Subcutaneous abdominal adipose tissue (tissue), 5 donors: ENCODE data around the gene COL4A1.

Experiments
- H3K27ac ChIP-seq: one replicate; pipeline ENCODE4 v1.7.0; 2013; ENCODE audit warnings: low read depth, mild to moderate bottlenecking, inconsistent platforms, low read length, moderate library complexity
- H3K27me3 ChIP-seq, 5 donors: one replicate each; pipeline ENCODE4 v1.7.0; 2013; ENCODE audit warnings: low read length in 5 of 5, inconsistent platforms in 1 of 5; ENCODE audit not compliant: control insufficient read depth in 5 of 5, insufficient read depth in 4 of 5
- H3K36me3 ChIP-seq, 5 donors: one replicate each; pipeline ENCODE4 v1.7.0; 2013; ENCODE audit warnings: low read length in 5 of 5; ENCODE audit not compliant: control insufficient read depth in 5 of 5, insufficient read depth in 5 of 5
- H3K4me1 ChIP-seq, 5 donors: one replicate each; pipeline ENCODE4 v1.7.0; 2013; ENCODE audit warnings: low read length in 5 of 5, mild to moderate bottlenecking in 3 of 5, moderate library complexity in 1 of 5; ENCODE audit not compliant: control insufficient read depth in 5 of 5, insufficient read depth in 5 of 5
- H3K4me3 ChIP-seq, 5 donors: one replicate each; pipeline ENCODE4 v1.7.0; 2013; ENCODE audit warnings: low read length in 5 of 5, low read depth in 1 of 5
- H3K9ac ChIP-seq, 5 donors: one replicate each; pipeline ENCODE4 v1.7.0; 2013; ENCODE audit warnings: low read length in 5 of 5, mild to moderate bottlenecking in 4 of 5, moderate library complexity in 3 of 5
- H3K9me3 ChIP-seq, 5 donors: one replicate each; pipeline ENCODE4 v1.7.0; 2013; ENCODE audit warnings: low read length in 5 of 5; ENCODE audit not compliant: control insufficient read depth in 5 of 5
- donor health status: healthy.
- donor health status: healthy.
- donor health status: healthy.
- donor health status: healthy.
- donor health status: healthy.

COL4A1 gene

DNA sequence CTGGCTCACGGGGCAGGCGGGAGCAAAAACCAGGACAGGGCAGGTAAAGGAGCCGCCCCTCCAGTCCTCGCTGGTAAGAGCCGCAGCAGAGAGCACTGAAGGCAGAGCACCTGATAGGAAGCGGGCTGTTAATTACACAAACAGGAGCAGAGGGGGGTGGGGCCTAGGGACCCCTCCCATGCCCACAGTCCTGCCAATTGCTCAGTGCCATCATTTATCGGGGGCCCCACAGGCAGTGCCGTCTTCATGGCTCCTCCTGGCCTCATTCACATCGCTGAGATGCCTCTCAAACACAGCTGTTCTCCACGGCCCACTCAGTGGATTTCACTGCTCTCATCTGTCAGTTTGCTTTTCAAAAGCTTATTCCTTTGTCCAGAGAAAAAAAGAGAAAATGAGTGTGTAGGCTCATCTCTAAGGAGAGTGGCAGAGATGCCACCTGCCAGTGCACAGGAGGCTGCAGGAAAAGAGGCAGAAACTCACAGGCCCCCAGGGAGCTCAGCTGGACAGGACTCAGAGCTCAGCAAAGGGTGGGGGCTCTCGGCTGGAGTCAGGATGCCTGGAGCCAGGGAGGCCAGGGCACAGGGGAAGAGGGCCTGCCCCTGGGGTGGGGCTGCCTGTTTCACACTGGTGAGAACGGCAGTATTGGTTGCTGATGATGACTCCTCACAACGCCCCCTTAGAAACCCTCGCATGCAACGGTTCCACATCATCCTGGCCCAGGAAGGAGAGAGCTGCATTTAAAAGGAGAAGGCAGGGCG, 174.6 kb downstream of the COL4A1 start:
- Histone ChIP-seq H3K27me3 (no peaks in the 10 kb centered on the region), H3K27ac (no peak overlapping the region), H3K9ac (no peak overlapping the region), H3K4me1 (peaks cover 0 to 27% (median 10%) of the 10 kb centered on the region in 5 donors), H3K36me3 (no peaks in the 10 kb centered on the region), H3K4me3 (no peak overlapping the region), H3K9me3 (no peaks in the 10 kb centered on the region)

DNA sequence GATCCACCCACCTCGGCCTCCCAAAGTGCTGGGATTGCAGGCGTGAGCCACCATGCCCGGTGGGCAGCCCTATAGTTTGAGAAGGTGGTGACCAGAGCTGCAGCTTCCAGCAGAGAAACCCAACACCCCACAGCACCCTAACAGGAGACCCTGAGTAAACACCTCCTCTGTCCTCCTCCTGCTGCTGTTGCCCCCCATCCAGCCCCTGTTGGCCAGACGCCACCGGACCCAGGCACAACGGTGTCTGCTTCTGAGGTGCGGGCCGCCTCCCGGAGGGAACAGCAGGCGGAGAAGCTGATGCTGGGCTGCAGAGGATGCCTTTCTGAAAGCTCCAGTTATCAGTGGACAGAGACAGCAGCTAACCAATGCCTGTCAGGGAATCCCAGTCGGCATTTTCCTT, 175.5 kb downstream of the COL4A1 start:
- Histone ChIP-seq H3K9ac (no peak overlapping the region), H3K36me3 (no peaks in the 10 kb centered on the region), H3K27ac (no peak overlapping the region), H3K27me3 (no peaks in the 10 kb centered on the region), H3K4me1 (peaks cover 0 to 32% (median 11%) of the 10 kb centered on the region in 5 donors), H3K9me3 (no peaks in the 10 kb centered on the region), H3K4me3 (no peak overlapping the region)

DNA sequence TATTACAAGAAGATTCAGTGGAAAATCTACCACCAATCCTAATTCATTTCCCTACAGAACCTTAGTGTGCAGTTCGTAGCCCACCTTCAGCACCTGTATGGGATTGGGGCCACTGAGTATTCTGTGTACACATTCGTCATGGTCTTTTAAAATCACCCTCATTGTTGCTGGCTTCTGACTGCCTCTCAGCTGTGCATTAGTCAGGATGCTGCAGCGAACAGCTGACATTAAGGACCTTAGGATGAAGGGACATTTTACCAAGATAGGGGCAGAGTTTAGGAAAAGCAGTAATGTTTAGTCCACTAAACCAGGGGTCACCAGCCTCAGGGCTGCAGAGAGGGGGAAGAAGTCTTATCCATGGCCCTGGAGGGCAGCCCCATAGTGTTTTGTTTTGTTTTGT, 176.5 kb downstream of the COL4A1 start:
- H3K36me3 ChIP-seq = no peaks in the 10 kb centered on the region
- no peaks in the 10 kb centered on the region for H3K27me3 ChIP-seq
- H3K9ac ChIP-seq = no peak overlapping the region
- no peak overlapping the region for H3K27ac ChIP-seq
- no peaks in the 10 kb centered on the region for H3K9me3 ChIP-seq
- peaks cover 2 to 41% (median 18%) of the 10 kb centered on the region in 5 donors for H3K4me1 ChIP-seq
- H3K4me3 ChIP-seq = no peak overlapping the region

DNA sequence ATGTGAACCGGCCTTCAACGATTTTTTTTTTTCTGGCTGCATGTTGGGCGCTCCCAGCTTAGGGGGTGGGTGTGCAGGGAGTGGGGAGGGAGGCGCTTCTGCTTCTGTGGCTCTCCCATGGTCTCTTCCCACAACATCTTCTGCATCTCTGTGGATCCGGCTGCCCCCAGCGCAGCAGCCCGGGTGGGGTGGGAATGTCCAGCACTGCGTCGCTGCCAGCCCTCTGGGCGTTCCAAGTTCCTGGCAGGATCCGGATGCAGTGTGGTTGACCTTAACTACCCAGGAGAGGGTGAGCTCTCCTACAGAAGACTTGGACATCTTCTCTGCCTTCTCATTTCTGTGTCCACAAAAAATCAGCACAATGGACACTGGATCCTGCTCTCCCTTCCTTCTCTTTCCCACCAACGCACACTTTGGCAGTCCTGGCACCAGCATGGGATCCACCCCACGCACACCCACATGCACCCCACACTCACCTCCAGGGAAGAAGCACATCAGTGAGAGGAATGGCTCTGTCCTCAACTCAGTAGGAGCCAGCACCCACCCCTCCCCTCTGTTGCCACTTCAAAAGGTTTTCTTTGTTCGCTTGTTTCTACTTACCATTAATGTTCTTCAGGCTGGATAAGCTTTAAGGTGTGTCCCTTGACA, 177.3 kb downstream of the COL4A1 start:
- no peak overlapping the region for H3K9ac ChIP-seq
- no peaks in the 10 kb centered on the region for H3K9me3 ChIP-seq
- H3K27me3 ChIP-seq = no peaks in the 10 kb centered on the region
- H3K27ac ChIP-seq = no peak overlapping the region
- H3K4me1 ChIP-seq = peaks cover 2 to 47% (median 18%) of the 10 kb centered on the region in 5 donors
- H3K4me3 ChIP-seq = no peak overlapping the region
- H3K36me3 ChIP-seq = no peaks in the 10 kb centered on the region

DNA sequence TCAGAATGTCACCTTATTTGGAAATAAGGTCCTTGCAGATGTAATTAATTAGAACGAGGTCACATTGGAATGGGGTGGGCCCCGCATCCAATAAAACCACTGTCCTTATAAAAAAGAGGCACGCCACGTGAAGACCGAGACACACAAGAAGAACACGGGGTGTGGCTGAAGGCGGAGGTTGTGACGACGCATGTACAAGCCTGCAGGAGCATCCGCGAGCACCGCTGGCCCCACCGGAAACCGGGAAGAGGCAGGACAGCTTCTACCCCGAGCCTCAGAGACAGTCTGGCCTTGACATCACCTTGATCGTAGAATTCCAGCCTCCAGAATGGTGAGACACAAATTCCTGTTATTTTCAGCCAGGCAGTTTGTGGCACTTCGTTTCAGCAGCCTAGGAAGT, 177.9 kb downstream of the COL4A1 start:
- H3K4me1 ChIP-seq = peaks cover 2 to 50% (median 18%) of the 10 kb centered on the region in 5 donors
- no peak overlapping the region for H3K9ac ChIP-seq
- no peaks in the 10 kb centered on the region for H3K36me3 ChIP-seq
- peak overlapping the region in 2 of 5 donors; percentile 4 to 18 for H3K4me3 ChIP-seq
- peaks cover 0 to 3% (median 0%) of the 10 kb centered on the region in 5 donors for H3K27me3 ChIP-seq
- no peak overlapping the region for H3K27ac ChIP-seq
- no peaks in the 10 kb centered on the region for H3K9me3 ChIP-seq

DNA sequence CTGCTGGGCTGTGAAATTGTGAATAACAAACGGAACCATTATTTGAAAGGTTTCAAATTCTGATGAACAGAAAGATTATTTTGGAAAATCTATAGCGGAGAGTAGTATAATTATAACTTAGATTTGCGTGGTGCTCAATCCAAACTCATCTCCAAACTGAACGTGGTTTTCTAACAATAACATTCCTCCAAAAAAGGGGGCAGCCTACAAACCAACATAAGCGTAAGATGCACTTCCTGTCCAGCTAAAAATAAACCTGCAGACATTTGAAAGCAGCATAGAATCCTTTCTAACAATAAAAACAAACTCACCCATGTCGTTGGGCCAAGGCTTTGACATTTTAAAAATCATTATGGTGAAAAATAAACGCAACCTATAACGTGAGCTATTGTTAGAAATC, 178.4 kb downstream of the COL4A1 start:
- Histone ChIP-seq H3K9ac (no peak overlapping the region), H3K4me3 (peak overlapping the region in 2 of 5 donors; percentile 4 to 18), H3K9me3 (no peaks in the 10 kb centered on the region), H3K4me1 (peaks cover 2 to 50% (median 18%) of the 10 kb centered on the region in 5 donors), H3K27me3 (peaks cover 0 to 3% (median 0%) of the 10 kb centered on the region in 5 donors), H3K36me3 (no peaks in the 10 kb centered on the region), H3K27ac (no peak overlapping the region)

DNA sequence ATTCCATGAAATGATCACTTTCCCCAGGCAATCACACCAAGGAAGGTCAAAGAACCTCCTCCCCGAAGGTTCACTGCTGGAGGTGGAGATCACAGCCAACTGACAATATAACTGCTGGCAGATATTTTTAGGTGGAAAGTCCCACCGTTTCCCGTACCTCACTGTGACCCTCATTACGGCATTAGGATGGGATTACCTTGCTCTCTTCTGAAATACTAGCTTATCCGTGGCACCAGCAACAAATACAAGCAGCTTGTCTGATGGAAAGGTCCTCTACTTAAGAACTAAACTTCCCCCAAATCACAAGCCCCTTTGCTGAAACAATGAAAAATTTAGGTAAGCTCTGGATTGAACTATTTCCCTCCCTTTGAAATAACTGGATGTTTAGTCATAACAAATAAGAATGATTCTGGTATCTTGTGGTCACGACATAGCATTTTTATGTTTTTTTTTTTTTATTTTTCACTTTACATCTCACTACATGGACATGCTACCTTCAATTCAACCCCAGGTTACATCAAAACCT, 178.9 kb downstream of the COL4A1 start:
- H3K27me3 ChIP-seq = peaks cover 0 to 3% (median 0%) of the 10 kb centered on the region in 5 donors
- H3K9me3 ChIP-seq = no peaks in the 10 kb centered on the region
- no peak overlapping the region for H3K9ac ChIP-seq
- no peak overlapping the region for H3K27ac ChIP-seq
- H3K4me3 ChIP-seq = no peak overlapping the region
- no peaks in the 10 kb centered on the region for H3K36me3 ChIP-seq
- H3K4me1 ChIP-seq = peaks cover 2 to 50% (median 18%) of the 10 kb centered on the region in 5 donors

DNA sequence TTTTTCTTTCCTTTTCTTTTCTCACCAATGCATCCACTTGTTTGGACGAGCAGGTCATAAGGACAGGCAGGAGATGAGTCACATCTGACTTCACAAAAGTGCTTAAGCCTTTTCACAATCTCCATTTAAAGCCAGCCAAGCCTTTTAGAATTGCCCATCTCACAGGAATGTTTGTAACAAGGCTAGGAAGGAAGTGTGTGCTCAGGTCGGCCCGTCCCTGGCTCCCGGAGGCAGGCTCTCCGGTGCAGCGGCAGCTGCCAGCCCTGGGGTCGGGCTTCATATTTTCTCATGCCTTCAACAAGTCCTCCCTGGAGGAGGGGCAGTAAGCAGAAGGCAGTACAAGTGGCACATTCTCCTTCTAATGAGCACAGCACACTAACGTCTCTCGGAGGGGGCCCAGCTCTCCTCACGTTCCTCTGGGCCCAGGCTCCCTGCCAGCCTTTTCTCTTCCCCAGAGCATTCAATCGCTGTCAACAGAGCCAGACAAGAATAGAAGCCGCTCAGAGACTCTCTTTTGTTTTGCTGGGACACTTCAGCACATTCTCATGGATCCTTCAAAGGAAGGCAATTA, 180.5 kb downstream of the COL4A1 start:
- H3K36me3 ChIP-seq = no peaks in the 10 kb centered on the region
- H3K9me3 ChIP-seq = no peaks in the 10 kb centered on the region
- peak overlapping the region; percentile 5 to 38 (median 21) for H3K4me3 ChIP-seq
- H3K4me1 ChIP-seq = peaks cover 2 to 50% (median 18%) of the 10 kb centered on the region in 5 donors
- peak overlapping the region; percentile 76 for H3K27ac ChIP-seq
- no peak overlapping the region for H3K9ac ChIP-seq
- peaks cover 0 to 6% (median 0%) of the 10 kb centered on the region in 5 donors for H3K27me3 ChIP-seq

DNA sequence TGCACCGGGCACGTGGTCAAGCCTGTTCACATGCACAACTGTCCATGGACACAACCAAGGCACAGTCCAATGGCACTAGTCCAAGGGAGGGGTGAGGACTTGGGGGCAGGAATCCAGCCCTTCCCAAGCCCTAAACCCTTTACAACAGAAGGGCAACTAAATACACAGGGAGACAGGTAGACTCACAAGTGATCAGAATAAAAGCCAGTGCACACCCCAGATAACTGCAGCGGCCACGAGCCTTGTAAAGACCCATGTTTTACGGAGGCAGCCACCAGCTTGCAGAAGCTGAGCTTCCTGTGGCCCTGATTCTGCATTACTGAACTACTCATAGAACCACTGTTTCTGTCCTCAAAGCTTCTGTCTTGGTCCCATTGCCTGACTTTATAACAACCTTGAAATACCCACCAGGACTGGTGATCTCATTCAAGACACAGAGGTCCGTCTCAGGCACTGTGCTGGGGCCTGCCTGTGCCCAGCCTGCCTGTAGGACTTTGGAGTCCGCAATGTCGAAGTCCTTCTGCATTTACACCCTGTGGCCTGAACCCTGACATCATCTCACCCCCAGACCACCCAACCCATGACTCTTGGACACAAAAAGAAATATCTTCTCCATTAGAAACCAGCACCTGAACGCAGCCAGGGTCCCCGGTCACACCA, 181.2 kb downstream of the COL4A1 start:
- Histone ChIP-seq H3K27me3 (peaks cover 0 to 6% (median 0%) of the 10 kb centered on the region in 5 donors), H3K9ac (peak overlapping the region in 1 of 5 donors; percentile 19), H3K27ac (peak overlapping the region; percentile 76), H3K4me1 (peaks cover 2 to 50% (median 18%) of the 10 kb centered on the region in 5 donors), H3K36me3 (no peaks in the 10 kb centered on the region), H3K4me3 (peak overlapping the region in 1 of 5 donors; percentile 7), H3K9me3 (no peaks in the 10 kb centered on the region)
